Stomach (tissue), 4 donors: ENCODE measurements around the gene MED13L.

Source experiments
- CTCF ChIP-seq, 7 experiments: fragments of 450-650 bp in 4 of 7; fragments of 200-600 bp in 3 of 7; sonication (generic) in 3 of 7; IDR thresholded peaks; one replicate each; pipeline ENCODE4 v1.5.1; 2016 to 2019; ENCODE audit warnings: antibody characterized with exemption in 7 of 7, control low read depth in 2 of 7, mild to moderate bottlenecking in 1 of 7
- POLR2A ChIP-seq, 4 donors: fragments of 450-650 bp; IDR thresholded peaks; one replicate each; pipeline ENCODE4 v1.6.1; 2016; ENCODE audit warnings: antibody characterized with exemption in 4 of 4, control low read depth in 2 of 4, mild to moderate bottlenecking in 1 of 4, moderate library complexity in 1 of 4
- POLR2AphosphoS5 ChIP-seq, 3 donors: sonication (generic); formaldehyde crosslinking; IDR thresholded peaks; one replicate each; pipeline ENCODE4 v1.6.1; 2016; ENCODE audit warnings: antibody characterized with exemption in 3 of 3

- no peak for TF ChIP-seq POLR2A (IDR thresholded peaks at IDR 0.05)
- TF ChIP-seq CTCF (IDR thresholded peaks at IDR 0.05): no peak
- TF ChIP-seq POLR2AphosphoS5 (IDR thresholded peaks at IDR 0.05): no peak
Measured at GRCh38 chr12:116122628-116123027, 154.9 kb downstream of the MED13L start.
